HEK293T (cell line): Measurements from ENCODE around the gene KREMEN1.

Source experiments
- ARNT ChIP-seq: fragments of 450-650 bp; IDR thresholded peaks from 2 replicates; pipeline ENCODE4 v1.6.1; 2017; ENCODE audit warnings: mild to moderate bottlenecking
- BHLHE40 ChIP-seq: fragments of 450-650 bp; IDR thresholded peaks from 2 replicates; pipeline ENCODE4 v1.6.1; 2016; ENCODE audit warnings: mild to moderate bottlenecking, moderate library complexity, borderline replicate concordance
- CTBP1 ChIP-seq: fragments of 450-650 bp; IDR thresholded peaks from 2 replicates; pipeline ENCODE4 v1.6.1; 2016; ENCODE audit warnings: borderline replicate concordance
- FOXK2 ChIP-seq: fragments of 450-650 bp; IDR thresholded peaks from 2 replicates; pipeline ENCODE4 v1.6.1; 2016; ENCODE audit warnings: mild to moderate bottlenecking
- FOXM1 ChIP-seq: fragments of 450-650 bp; IDR thresholded peaks from 2 replicates; pipeline ENCODE4 v1.6.1; 2017; ENCODE audit warnings: mild to moderate bottlenecking, borderline replicate concordance
- HDGF ChIP-seq: fragments of 450-650 bp; IDR thresholded peaks from 2 replicates; pipeline ENCODE4 v1.6.1; 2017; ENCODE audit warnings: antibody characterized with exemption, borderline replicate concordance
- L3MBTL2 ChIP-seq: fragments of 450-650 bp; conservative IDR thresholded peaks from 2 replicates; pipeline ENCODE4 v1.6.1; 2016; ENCODE audit warnings: mild to moderate bottlenecking
- LEF1 ChIP-seq: fragments of 450-650 bp; IDR thresholded peaks from 2 replicates; pipeline ENCODE4 v1.6.1; 2017; ENCODE audit warnings: mild to moderate bottlenecking, borderline replicate concordance
- NFRKB ChIP-seq: fragments of 450-650 bp; IDR thresholded peaks from 2 replicates; pipeline ENCODE4 v1.6.1; 2016; ENCODE audit warnings: mild to moderate bottlenecking, moderate library complexity
- SP1 ChIP-seq: fragments of 450-650 bp; IDR thresholded peaks from 2 replicates; pipeline ENCODE4 v1.6.1; 2017
- SUZ12 ChIP-seq: fragments of 450-650 bp; IDR thresholded peaks from 2 replicates; pipeline ENCODE4 v1.6.1; 2016; ENCODE audit warnings: mild to moderate bottlenecking
- TARDBP ChIP-seq: fragments of 450-650 bp; IDR thresholded peaks from 2 replicates; pipeline ENCODE4 v1.6.1; 2016
- ZNF384 ChIP-seq: fragments of 450-650 bp; IDR thresholded peaks from 2 replicates; pipeline ENCODE4 v1.6.1; 2016
- TF ChIP-seq, protein P1 (sequence below): fragments of 450-650 bp; IDR thresholded peaks from 2 replicates; pipeline ENCODE4 v1.6.1; 2016

DNA sequence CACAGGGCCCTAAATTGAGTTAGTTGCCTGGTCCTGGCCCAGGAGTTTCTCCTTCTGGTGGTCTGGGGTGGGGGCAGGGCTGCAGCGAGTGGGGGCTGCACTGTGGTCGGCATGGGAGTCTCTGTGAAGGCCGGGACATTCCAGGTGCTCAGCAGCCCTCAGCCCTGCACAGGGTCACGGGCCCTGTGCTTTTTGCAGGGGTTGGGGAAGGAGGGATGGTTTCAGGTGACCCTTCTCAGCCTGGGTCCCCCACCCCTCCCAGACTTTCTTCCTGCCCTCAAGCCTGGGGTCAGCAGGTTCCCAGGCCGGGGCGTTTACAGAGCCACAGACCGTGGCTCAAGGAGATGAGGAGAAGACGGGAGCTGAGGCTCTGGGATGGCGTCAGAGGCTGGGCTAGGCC lies 140.7 kb downstream of the KREMEN1 start:
- TF ChIP-seq TARDBP, result no peak
- TF ChIP-seq ARNT, result no peak
- TF ChIP-seq SUZ12, result no peak
- no peak for TF ChIP-seq FOXM1
- TF ChIP-seq, protein P1, sequence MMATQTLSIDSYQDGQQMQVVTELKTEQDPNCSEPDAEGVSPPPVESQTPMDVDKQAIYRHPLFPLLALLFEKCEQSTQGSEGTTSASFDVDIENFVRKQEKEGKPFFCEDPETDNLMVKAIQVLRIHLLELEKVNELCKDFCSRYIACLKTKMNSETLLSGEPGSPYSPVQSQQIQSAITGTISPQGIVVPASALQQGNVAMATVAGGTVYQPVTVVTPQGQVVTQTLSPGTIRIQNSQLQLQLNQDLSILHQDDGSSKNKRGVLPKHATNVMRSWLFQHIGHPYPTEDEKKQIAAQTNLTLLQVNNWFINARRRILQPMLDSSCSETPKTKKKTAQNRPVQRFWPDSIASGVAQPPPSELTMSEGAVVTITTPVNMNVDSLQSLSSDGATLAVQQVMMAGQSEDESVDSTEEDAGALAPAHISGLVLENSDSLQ, result no peak
- no peak for TF ChIP-seq L3MBTL2
- TF ChIP-seq SP1, result no peak
- no peak for TF ChIP-seq LEF1
- no peak for TF ChIP-seq ZNF384
- no peak for TF ChIP-seq CTBP1
- TF ChIP-seq NFRKB, result no peak
- TF ChIP-seq HDGF, result no peak
- TF ChIP-seq FOXK2, result no peak
- no peak for TF ChIP-seq BHLHE40
